ENCODE data around the gene AURKB. TPM values are rescaled to one million over a fixed set of nuclear protein-coding genes. Genes with fewer than 3 reads are reported as not detected.

The AURKB gene
- total and polyA plus RNA-seq, 3 donors from 2014 or later = 2.4 to 3.7 (median 3.2) TPM

DNA sequence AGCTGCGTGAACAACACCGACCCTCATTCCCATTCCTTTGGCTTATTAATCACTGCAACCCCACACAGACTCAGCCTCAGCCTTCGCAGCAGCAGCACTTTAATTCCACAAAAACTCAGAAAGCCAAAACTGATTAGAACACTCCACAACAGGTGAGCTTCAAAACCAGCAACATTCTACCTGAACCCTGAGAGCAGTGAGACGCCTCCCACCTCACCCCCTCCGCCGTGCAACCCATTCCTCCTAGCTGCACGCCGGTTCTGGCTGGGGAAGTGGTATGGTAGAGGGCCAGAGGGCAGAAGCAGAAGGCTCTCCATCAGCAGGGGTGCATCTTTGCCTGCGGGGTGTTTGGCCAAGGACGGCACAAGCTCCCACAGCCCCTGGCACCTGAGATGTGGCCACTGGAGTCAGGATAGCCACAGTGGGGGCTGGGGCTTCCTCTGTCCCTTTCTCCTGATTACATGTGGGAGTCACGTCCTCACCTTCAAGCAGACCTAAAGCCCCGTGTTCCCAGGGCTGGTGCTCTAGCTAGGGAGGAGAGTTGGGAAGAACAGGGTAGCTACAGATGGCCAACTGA is 22.0 kb downstream of the AURKB start:
- WGBS, 2 donors = 32 to 33% methylated on average over 11 to 12 of the region's 12 CpGs
- DNase-seq = no peak
- H3K4me1 ChIP-seq = peaks cover 33% of the 10 kb centered on the region

DNA sequence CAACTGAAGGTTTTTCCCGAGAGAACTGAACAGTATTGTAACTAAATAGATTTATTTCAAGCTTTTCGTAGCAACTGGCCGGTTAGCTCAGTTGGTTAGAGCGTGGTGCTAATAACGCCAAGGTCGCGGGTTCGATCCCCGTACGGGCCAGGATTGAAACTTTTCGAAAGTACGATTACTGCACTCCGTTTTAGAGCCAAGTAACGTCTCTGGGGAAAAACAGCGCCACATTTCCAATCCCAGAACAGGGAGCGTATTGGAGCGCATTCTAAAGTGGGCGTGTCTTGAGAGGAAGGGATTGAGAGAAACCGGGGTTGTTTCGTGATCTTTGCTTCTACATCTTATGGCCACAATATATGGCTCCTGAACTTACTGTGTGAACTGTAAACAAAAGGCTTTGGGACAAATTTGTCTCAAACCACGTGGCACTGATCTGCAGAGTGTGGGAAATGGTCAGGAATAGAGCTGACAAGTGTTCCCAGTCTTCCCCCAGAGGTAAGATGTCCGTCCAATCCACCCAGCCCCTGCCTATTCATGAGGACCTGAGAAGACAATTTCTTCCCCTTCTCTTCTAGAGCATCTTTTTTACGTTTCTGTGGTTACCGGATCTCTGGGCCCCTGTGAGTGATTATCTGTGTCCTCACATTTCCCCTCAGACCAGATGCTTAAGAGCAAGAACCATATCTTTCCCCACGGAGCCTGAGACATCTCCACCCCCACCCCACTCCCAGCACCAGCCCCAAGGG is 22.7 kb downstream of the AURKB start:
- no peaks in the 10 kb centered on the region for H3K36me3 ChIP-seq (ENCODE audit: low read depth, missing control alignments)
- H3K9me3 ChIP-seq = no peaks in the 10 kb centered on the region
- peak overlapping the region; percentile 96 for H3K27ac ChIP-seq
- peak; percentile 92 for DNase-seq
- TF ChIP-seq, protein P1, sequence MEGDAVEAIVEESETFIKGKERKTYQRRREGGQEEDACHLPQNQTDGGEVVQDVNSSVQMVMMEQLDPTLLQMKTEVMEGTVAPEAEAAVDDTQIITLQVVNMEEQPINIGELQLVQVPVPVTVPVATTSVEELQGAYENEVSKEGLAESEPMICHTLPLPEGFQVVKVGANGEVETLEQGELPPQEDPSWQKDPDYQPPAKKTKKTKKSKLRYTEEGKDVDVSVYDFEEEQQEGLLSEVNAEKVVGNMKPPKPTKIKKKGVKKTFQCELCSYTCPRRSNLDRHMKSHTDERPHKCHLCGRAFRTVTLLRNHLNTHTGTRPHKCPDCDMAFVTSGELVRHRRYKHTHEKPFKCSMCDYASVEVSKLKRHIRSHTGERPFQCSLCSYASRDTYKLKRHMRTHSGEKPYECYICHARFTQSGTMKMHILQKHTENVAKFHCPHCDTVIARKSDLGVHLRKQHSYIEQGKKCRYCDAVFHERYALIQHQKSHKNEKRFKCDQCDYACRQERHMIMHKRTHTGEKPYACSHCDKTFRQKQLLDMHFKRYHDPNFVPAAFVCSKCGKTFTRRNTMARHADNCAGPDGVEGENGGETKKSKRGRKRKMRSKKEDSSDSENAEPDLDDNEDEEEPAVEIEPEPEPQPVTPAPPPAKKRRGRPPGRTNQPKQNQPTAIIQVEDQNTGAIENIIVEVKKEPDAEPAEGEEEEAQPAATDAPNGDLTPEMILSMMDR (IDR thresholded peaks at IDR 0.05) = no peak
- no peak for TF ChIP-seq POLR2A (IDR thresholded peaks at IDR 0.05)
- WGBS, 2 donors = 0 to 1% methylated on average over 25 of the region's 25 CpGs
- no peaks in the 10 kb centered on the region for H3K27me3 ChIP-seq
- intact Hi-C loops (cut with DNase I; ENCODE audit: low total_unique reads) = loop anchor here (5.0 to 10.0 kb wide), 2 partner anchors 35 to 63 kb away; partner anchors contain the start of gene HES7
- peaks cover 33% of the 10 kb centered on the region for H3K4me1 ChIP-seq
- peak overlapping the region; percentile 74 to 76 for H3K4me3 ChIP-seq

More for the DNA sequence above, 22.0 kb downstream of the AURKB start:
- no peaks in the 10 kb centered on the region for H3K27me3 ChIP-seq
- H3K36me3 ChIP-seq (ENCODE audit: low read depth, missing control alignments) = no peaks in the 10 kb centered on the region
- intact Hi-C loops (cut with DNase I; ENCODE audit: low total_unique reads) = loop anchor here (5.0 to 10.0 kb wide), 2 partner anchors 34 to 64 kb away; partner anchors contain the start of gene HES7
- no peaks in the 10 kb centered on the region for H3K9me3 ChIP-seq
- peak overlapping the region in 1 of 2 donors; percentile 76 for H3K4me3 ChIP-seq
- TF ChIP-seq POLR2A (IDR thresholded peaks at IDR 0.05) = no peak
- TF ChIP-seq, protein P1 (IDR thresholded peaks at IDR 0.05) = no peak
- peak overlapping the region; percentile 96 for H3K27ac ChIP-seq

DNA sequence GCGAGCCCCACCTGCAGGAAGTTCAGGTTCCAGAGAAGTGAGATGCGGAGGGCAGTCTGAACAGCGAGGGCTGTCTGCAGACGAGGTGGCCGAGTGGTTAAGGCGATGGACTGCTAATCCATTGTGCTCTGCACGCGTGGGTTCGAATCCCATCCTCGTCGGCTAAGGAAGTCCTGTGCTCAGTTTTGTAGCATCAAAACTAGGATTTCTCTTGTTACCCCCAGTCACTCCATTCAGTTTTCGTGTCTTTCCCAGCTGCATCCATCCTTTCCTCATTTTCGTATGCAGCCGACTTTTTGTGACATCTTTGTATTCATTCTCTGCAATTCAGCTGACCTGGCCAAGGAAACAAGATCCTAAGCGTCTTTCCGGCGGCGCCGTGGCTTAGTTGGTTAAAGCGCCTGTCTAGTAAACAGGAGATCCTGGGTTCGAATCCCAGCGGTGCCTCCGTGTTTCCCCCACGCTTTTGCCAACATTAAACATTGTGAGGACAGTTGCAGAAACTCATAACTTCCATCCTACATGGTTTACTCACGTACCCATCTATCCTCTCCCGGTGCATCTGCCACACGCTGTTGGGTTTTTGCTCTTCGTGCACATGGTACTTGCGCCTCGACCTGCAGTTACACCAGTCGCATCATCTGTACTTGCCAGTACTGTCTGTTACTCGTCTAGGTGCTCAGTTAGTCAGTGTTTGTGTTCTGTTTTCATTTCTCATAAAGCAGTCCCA is 23.4 kb downstream of the AURKB start:
- 0% methylated on average over 27 to 32 of the region's 32 CpGs for WGBS, 2 donors
- intact Hi-C loops (cut with DNase I; ENCODE audit: low total_unique reads) = loop anchor here (5.0 to 10.0 kb wide), 2 partner anchors 35 to 62 kb away; partner anchors contain the start of gene HES7
- H3K4me1 ChIP-seq = peaks cover 26% of the 10 kb centered on the region

DNA sequence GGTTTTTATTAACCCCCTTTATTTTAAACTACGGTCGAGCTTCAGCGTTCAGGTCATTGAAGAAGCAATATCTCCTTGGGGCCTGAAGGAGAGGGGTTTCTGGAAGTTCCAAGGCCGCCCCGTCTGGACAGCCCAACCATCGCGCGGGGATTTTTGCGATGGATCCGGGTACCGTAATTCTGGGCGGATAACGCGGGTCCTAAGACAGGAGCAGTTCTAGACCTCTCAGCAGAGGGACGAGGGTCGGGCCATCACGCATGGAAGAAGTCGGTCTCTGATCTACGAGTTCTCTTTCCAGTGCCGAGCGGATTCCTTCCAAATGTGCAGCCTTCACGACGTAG is 24.0 kb downstream of the AURKB start:
- intact Hi-C loops (cut with DNase I; ENCODE audit: low total_unique reads) = loop anchor here (5.0 to 10.0 kb wide), 2 partner anchors 36 to 62 kb away; partner anchors contain the start of gene HES7
- TF ChIP-seq POLR2A (IDR thresholded peaks at IDR 0.05) = no peak
- TF ChIP-seq, protein P1 (IDR thresholded peaks at IDR 0.05) = peak in 2 of 3 experiments; percentile 24 to 51
- Histone ChIP-seq H3K4me1 (peaks cover 24% of the 10 kb centered on the region), H3K9me3 (no peaks in the 10 kb centered on the region), H3K36me3 (ENCODE audit: low read depth, missing control alignments) (no peaks in the 10 kb centered on the region), H3K4me3 (peak overlapping the region; percentile 74 to 76), H3K27ac (peak overlapping the region; percentile 96), H3K27me3 (no peaks in the 10 kb centered on the region)
- 0% methylated on average over 17 to 23 of the region's 23 CpGs for WGBS, 2 donors
- DNase-seq = no peak

More for the DNA sequence above, 23.4 kb downstream of the AURKB start:
- Histone ChIP-seq H3K9me3 (no peaks in the 10 kb centered on the region), H3K36me3 (ENCODE audit: low read depth, missing control alignments) (no peaks in the 10 kb centered on the region), H3K27me3 (no peaks in the 10 kb centered on the region), H3K4me3 (peak overlapping the region; percentile 74 to 76), H3K27ac (peak overlapping the region; percentile 96)
- peak; percentile 97 for DNase-seq
- TF ChIP-seq, protein P1 (IDR thresholded peaks at IDR 0.05) = peak in 1 of 3 experiments; percentile 22
- no peak for TF ChIP-seq POLR2A (IDR thresholded peaks at IDR 0.05)

Measured in testis (tissue), 3 donors.